ENCODE measurements around the gene HSDL2.
"Not testable (repeated sequence)": the region's sequence is repeated elsewhere in the genome, so short reads cannot be mapped to it uniquely, and the experiment has no call there.

Gene HSDL2

GRCh38 chr9:112384219-112384618, 4.3 kb downstream of the HSDL2 start:
- H3K27ac ChIP-seq = no peak overlapping the region
- TF ChIP-seq ZFX (IDR thresholded peaks at IDR 0.05) (no peak), CTCF (conservative IDR thresholded peaks at IDR 0.05) (no peak)

DNA sequence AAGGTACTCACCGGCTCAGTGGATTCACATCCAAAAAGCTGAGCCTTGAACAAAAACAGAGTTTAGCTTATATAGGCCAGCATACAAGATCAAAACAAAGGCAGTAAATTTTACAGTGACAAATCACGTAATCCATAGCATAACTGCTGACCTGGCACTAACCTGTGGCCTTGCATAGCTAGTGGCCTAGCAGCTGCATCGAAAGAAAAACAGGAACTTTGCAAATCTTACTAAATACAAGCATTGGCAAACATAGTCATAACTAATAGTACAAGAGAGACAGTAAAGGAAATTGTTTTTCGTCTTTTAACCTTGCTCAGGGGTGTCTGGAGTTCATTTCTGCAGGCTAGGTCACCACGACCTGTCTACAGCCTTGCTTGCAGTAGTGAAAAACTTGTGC, 4.8 kb downstream of the HSDL2 start:
- H3K27ac ChIP-seq = no peak overlapping the region
- TF ChIP-seq CTCF (conservative IDR thresholded peaks at IDR 0.05) (no peak), ZFX (IDR thresholded peaks at IDR 0.05) (no peak)

- TF ChIP-seq CTCF (conservative IDR thresholded peaks at IDR 0.05) = no peak
- TF ChIP-seq ZFX (IDR thresholded peaks at IDR 0.05) = no peak
- H3K27ac ChIP-seq = no peak overlapping the region
Observed at GRCh38 chr9:112387115-112387514, 7.2 kb downstream of the HSDL2 start.

GRCh38 chr9:112389897-112390296, 10.0 kb downstream of the HSDL2 start:
- H3K27ac ChIP-seq = not testable (repeated sequence)

GRCh38 chr9:112391936-112392560, 12.1 kb downstream of the HSDL2 start:
- not testable (repeated sequence) for H3K27ac ChIP-seq

GRCh38 chr9:112393146-112393545, 13.2 kb downstream of the HSDL2 start:
- not testable (repeated sequence) for H3K27ac ChIP-seq

GRCh38 chr9:112396416-112396815, 16.5 kb downstream of the HSDL2 start:
- peak overlapping the region; percentile 74 for H3K27ac ChIP-seq
- no peak for TF ChIP-seq CTCF (conservative IDR thresholded peaks at IDR 0.05)
- no peak for TF ChIP-seq ZFX (IDR thresholded peaks at IDR 0.05)

- TF ChIP-seq CTCF (conservative IDR thresholded peaks at IDR 0.05) (no peak), ZFX (IDR thresholded peaks at IDR 0.05) (no peak)
- peak overlapping the region; percentile 74 for H3K27ac ChIP-seq
Observed at GRCh38 chr9:112396872-112397271, 17.0 kb downstream of the HSDL2 start.

DNA sequence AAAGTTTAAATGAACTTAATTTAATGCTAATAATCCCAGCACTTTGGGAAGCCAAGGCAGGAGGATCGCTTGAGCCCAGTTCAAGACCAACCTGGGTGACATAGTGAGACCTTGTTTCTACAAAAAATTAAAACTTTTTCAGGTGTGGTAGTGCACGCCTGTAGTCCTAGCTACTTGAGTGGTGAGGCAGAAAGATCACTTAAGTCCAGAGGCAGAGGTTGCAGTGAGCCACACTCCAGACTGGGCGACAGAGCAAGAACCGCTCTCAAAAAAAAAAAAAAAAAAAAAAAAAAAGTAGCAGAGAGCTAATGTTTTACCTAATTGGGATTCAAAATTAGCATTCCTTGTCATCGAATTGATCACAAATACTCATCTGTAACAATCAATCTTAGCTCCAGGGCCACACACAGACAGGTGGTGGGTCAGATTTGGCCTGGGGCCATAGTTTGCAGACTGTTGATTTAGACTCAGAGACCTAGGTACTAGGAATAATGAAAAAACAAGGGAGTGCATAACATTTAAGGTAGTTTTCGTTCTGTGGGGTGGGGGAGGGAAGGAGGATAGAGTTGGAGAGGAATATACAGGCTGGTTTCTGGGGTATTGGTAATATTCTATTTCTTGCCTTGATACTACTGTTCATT, 21.4 kb downstream of the HSDL2 start:
- TF ChIP-seq CTCF (conservative IDR thresholded peaks at IDR 0.05) (no peak), ZFX (IDR thresholded peaks at IDR 0.05) (no peak)
- no peak overlapping the region for H3K27ac ChIP-seq

Data from C4-2B (cell line).